Aorta (tissue), 5 donors: ENCODE data around the gene ADGRA1. TPM values are rescaled to one million over a fixed set of nuclear protein-coding genes. Genes with fewer than 3 reads are reported as not detected.
"Not testable (repeated sequence)": the region's sequence is repeated elsewhere in the genome, so short reads cannot be mapped to it uniquely, and the experiment has no call there.

Experiments
- ATAC-seq: fragments of 200-7000 bp; cut with Tn5 transposase; one replicate; pipeline ENCODE4 v1.9.1; 2022; ENCODE audit warnings: moderate library complexity; ENCODE audit not compliant: low FRiP score
- DNase-seq, 2 donors: peaks; one replicate each; pipeline ENCODE4 v3.0.0-alpha.2; 2020
- H3K27ac ChIP-seq, 2 donors: one replicate each; pipeline ENCODE4 v1.5.1; 2013; ENCODE audit warnings: low read length in 2 of 2, mild to moderate bottlenecking in 2 of 2, moderate library complexity in 2 of 2, control low read depth in 1 of 2, inconsistent platforms in 1 of 2, low read depth in 1 of 2
- H3K27me3 ChIP-seq, 2 donors: one replicate each; pipeline ENCODE4 v1.6.1; 2013; ENCODE audit warnings: control low read depth in 1 of 2, low read length in 1 of 2, mild to moderate bottlenecking in 1 of 2, moderate library complexity in 1 of 2; ENCODE audit not compliant: insufficient read depth in 2 of 2, control insufficient read depth in 1 of 2
- H3K36me3 ChIP-seq, 2 donors: one replicate each; pipeline ENCODE4 v1.6.1; 2013; ENCODE audit warnings: control low read depth in 1 of 2, low read length in 1 of 2, mild to moderate bottlenecking in 1 of 2; ENCODE audit not compliant: insufficient read depth in 2 of 2, control insufficient read depth in 1 of 2
- H3K4me1 ChIP-seq, 2 donors: one replicate each; pipeline ENCODE4 v1.6.1; 2013; ENCODE audit warnings: low read length in 2 of 2, control low read depth in 1 of 2, mild to moderate bottlenecking in 1 of 2, moderate library complexity in 1 of 2; ENCODE audit not compliant: insufficient read depth in 2 of 2, control insufficient read depth in 1 of 2
- H3K4me3 ChIP-seq, 2 donors: one replicate each; pipeline ENCODE4 v1.5.1; 2013; ENCODE audit warnings: low read length in 2 of 2, control low read depth in 1 of 2, mild to moderate bottlenecking in 1 of 2
- H3K9me3 ChIP-seq: one replicate; pipeline ENCODE4 v1.6.1; 2013; ENCODE audit warnings: mild to moderate bottlenecking, low read length; ENCODE audit not compliant: control insufficient read depth
- WGBS, 2 donors: extraction: QIAGEN DNeasy Blood & Tissue Kit; methylation state at CpG; one replicate each; pipeline ENCODE4 v1.1.7; 2013; 5-methylcytosine and 5-hydroxymethylcytosine counted together
- intact Hi-C, 2 donors: fragments of 100-400 bp; cut with DNase I; formaldehyde crosslinking; loops; one replicate each; pipeline versions ENCODE4 v1.14.2 to v1.15.0; 2022
- polyA plus RNA-seq, 2 donors: library from polyadenylated mRNA; stranded (reverse); fragments of 200-250 nt; gene quantifications; one replicate each; pipeline ENCODE4 v1.2.3, GENCODE V29; 2013
- total RNA-seq, 2 donors: library from RNA; stranded (reverse); fragmentation: NEBNext Ultra II Directional; extraction: Animal tissue kit (Norgen Biotek cat#: 25700); gene quantifications; one replicate each; pipeline ENCODE4 v1.2.1, GENCODE V29; 2021
- donor health status: healthy with polysubstance abuse.
- donor health status: Bipolar disorder and iron deficiency.
- donor health status: DM: no; HTN: no; CAD: no.
- donor health status: DM: no; HTN: no; CAD: no.
- donor health status: DM: yes; HTN: yes; CAD: no.

ADGRA1 gene
- total and polyA plus RNA-seq, 4 donors: 0.20 TPM; not detected in 3

DNA sequence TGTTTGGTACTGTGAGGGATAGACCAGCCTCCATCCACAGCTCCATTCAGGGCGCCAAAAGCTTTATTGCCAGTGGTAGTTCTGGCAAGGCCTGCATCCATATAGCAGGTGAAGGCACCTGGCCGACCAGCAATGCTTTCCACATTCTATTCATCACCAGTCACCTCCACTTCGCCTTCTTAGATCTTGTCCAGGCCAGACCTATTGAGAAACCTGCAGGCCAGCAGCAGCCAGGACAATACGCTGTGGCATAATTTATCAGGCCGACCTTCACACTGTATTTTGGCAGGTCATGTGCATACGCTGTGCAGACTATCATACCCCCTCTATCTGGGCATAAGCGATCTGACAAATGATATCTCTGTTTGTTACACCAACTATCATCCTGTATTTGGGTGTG, 57.0 kb downstream of the ADGRA1 start:
- no peaks in the 10 kb centered on the region for H3K27me3 ChIP-seq
- peak in 1 of 2 donors; percentile 19 for DNase-seq
- intact Hi-C loops: no loop called here

DNA sequence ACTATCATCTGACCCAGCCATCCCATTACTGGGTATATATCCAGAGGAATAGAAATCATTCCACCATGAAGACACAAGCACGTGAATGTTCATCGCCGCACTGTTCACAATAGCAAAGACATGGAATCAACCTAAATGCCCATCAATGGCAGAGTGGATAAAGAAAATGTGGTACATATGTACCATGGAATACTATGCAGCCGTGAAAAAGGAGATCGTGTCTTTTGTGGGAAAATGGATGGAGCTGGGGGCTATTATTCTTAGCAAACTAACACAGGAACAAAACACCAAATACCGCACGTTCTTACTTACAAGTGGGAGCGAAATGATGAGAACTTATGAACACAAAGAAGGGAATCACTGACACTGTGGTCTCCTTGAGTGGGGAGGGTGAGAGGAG, 62.5 kb downstream of the ADGRA1 start:
- H3K27ac ChIP-seq: no peak overlapping the region
- H3K4me1 ChIP-seq: no peaks in the 10 kb centered on the region
- ATAC-seq: no peak
- WGBS, 2 donors: 94 to 95% methylated on average over 8 of the region's 8 CpGs
- H3K36me3 ChIP-seq: no peaks in the 10 kb centered on the region
- peaks cover 1% of the 10 kb centered on the region for H3K9me3 ChIP-seq
- no peak overlapping the region for H3K4me3 ChIP-seq
- H3K27me3 ChIP-seq: no peaks in the 10 kb centered on the region
- DNase-seq: no peak
- intact Hi-C loops: no loop called here

More for the DNA sequence above, 57.0 kb downstream of the ADGRA1 start:
- Histone ChIP-seq H3K9me3 (peaks cover 1% of the 10 kb centered on the region), H3K36me3 (no peaks in the 10 kb centered on the region), H3K4me1 (no peaks in the 10 kb centered on the region), H3K4me3 (no peak overlapping the region), H3K27ac (no peak overlapping the region)
- WGBS, 2 donors: 90 to 94% methylated on average over 7 of the region's 7 CpGs
- no peak for ATAC-seq

DNA sequence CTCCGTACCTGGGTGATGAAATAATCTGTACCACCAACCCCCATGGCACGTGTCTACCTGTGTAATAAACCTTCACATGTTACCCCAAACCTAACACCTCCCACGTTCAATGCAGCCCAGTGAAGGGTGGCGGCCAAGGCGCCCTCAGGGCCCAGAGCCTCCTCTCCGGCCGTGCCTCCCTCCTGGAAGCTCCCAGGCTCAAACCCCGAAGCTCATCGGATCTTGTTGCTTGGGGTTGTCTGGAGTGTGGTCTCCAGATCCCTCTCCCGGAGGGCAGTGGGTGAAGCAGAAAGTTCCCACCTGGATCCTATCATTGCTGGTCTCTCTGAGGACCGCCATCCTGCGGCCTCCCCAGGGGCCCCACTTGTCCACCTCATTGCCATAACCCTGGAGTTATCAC, 62.9 kb downstream of the ADGRA1 start:
- intact Hi-C loops: no loop called here

DNA sequence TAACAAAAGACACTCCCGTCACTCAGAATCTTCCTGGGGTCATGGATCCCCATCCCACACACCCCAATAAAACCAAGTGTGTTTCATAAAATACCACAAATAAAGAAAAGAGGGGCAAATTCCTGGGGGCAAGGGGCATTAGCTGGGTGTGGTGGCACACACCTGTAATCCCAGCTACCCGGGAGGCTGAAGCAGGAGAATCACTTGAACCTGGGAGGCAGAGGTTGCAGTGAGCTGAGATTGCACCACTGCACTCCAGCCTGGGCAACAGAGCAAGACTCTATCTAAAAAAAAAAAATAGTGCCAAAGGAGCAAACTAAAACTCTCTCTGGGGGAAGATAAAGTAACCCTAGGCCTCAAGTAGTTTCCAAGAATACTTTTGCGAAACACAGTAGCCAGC, 63.3 kb downstream of the ADGRA1 start:
- H3K9me3 ChIP-seq, DNase-seq, H3K36me3 ChIP-seq, H3K4me3 ChIP-seq, H3K27ac ChIP-seq, H3K27me3 ChIP-seq, intact Hi-C loops, H3K4me1 ChIP-seq, ATAC-seq: not testable (repeated sequence)
- WGBS, 2 donors: 80 to 87% methylated on average over 3 of the region's 3 CpGs

More for the DNA sequence above, 62.9 kb downstream of the ADGRA1 start:
- ATAC-seq (no peak), DNase-seq (peak in 1 of 2 donors; percentile 19)
- Histone ChIP-seq H3K9me3 (peaks cover 1% of the 10 kb centered on the region), H3K27me3 (no peaks in the 10 kb centered on the region), H3K4me3 (no peak overlapping the region), H3K4me1 (no peaks in the 10 kb centered on the region), H3K36me3 (no peaks in the 10 kb centered on the region), H3K27ac (no peak overlapping the region)
- WGBS, 2 donors: 85 to 88% methylated on average over 12 of the region's 12 CpGs

DNA sequence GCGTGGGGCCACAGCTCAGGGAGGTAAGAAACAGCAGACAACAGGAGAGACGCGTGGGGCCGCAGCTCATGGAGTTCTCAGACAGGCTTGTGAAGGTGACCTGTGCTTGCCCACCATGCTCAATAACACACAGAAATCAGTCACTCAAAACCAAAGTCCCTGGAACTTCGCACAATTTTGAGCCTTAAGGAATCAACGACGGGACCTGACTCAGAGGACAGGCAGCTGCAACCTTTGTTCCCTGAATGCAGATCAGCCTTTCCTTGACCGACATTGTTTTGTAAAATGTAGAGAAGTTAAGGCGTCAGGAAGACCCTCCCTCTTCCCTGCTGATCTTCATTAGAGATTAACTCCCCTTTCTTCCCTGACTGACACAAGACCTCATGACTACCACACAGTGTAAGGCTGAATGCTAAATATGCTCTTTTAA, 63.8 kb downstream of the ADGRA1 start:
- no peak for DNase-seq
- Histone ChIP-seq H3K27me3 (no peaks in the 10 kb centered on the region), H3K36me3 (no peaks in the 10 kb centered on the region), H3K4me3 (no peak overlapping the region), H3K9me3 (peaks cover 1% of the 10 kb centered on the region), H3K27ac (no peak overlapping the region), H3K4me1 (no peaks in the 10 kb centered on the region)
- ATAC-seq: no peak
- 22 to 25% methylated on average over 9 of the region's 9 CpGs for WGBS, 2 donors
- intact Hi-C loops: no loop called here

DNA sequence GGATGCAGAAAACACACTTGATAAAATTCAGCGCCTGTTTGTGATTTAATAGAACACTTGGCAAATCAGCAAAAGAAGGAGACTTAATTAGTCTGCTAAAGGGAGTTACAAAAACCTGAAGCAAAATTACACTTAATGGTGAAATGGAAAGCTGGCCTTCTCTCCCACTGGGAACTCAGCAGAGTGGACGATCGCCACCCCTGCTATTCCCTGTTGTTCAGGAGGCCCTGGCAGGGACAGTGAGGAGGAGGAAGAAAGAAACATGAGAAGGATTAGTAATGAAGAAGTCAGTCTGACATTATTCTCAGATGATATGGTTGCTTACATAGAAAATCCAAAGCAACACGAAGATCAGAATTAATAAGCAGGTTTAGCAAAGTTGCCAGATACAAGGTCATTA, 66.7 kb downstream of the ADGRA1 start:
- intact Hi-C loops: no loop called here

DNA sequence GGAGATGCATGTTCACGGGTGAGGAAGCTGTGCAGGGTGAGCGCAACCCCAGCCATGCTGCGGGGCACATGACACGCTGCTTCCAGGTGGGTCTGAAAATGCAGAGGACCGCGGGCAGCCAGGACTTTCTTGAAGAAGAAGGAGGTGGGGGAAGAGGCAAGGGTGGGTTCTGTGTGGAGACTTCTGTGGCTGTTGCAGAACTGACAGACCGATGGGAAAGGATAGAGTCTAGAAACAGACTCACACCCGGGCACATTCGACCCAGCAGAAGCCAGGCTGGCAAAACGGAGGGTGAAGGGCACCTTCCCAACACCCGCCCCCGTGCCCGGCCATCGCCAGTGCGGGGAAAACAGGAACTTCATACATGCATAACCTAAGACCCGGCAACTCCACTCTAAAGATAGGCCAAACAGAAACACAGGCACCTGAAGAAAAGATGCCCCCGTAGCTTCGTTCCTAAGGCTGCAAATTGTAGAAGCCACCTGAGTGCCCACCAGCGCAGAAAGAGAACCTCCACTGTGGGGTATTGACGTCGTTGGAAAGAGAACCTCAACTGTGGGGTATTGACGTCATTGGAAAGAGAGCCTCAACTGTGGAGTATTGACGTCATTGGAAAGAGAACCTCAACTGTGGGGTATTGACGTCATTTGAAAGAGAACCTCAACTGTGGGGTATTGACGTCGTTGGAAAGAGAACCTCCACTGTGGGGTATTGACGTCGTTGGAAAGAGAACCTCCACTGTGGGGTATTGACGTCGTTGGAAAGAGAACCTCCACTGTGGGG, 67.5 kb downstream of the ADGRA1 start:
- 88 to 89% methylated on average over 30 of the region's 30 CpGs for WGBS, 2 donors
- no peak for DNase-seq

More for the DNA sequence above, 66.7 kb downstream of the ADGRA1 start:
- no peak overlapping the region for H3K4me3 ChIP-seq
- no peaks in the 10 kb centered on the region for H3K36me3 ChIP-seq
- no peak overlapping the region for H3K27ac ChIP-seq
- no peaks in the 10 kb centered on the region for H3K27me3 ChIP-seq
- ATAC-seq: no peak
- H3K9me3 ChIP-seq: no peaks in the 10 kb centered on the region
- DNase-seq: no peak
- WGBS, 2 donors: 72 to 85% methylated on average over 4 of the region's 4 CpGs
- no peaks in the 10 kb centered on the region for H3K4me1 ChIP-seq

DNA sequence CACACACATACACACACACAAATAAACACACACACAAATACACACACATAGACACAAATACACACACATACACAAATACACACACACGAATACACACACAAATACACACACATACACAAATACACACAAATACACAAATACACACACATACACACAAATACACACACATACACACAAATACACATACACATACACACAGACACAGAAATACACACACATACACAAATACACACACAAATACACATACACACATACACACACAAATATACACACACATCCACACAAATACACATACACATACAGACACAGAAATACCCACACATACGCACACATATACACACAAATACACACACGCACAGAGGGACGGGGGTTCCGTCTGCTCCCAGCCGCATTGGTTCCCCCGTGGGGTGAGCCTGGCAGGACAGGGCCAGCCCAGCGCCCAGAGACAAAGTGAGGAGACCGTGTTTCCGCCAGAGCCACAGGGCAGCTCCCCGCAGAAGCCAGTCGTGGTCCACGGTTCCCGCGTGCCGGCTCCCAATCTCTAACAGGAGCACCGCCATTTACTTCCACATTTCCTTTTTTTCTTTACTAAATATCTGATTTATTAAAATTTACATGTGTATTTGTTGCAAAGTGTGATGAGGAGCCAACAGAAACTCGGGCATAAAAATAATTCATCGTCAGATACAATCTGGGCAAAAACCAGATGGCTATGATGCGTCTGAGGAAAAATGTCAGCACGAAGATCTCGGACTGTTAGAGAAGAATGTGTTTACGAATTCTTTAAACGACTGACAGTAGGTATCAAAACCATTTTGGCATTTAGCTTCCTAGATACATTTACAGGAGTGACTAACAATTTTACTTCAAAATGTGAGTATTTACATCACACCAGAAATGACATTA, 69.2 kb downstream of the ADGRA1 start:
- no peak overlapping the region for H3K4me3 ChIP-seq
- no peak for ATAC-seq
- no peak overlapping the region for H3K27ac ChIP-seq
- no peaks in the 10 kb centered on the region for H3K27me3 ChIP-seq
- DNase-seq: no peak
- no peaks in the 10 kb centered on the region for H3K4me1 ChIP-seq
- no peaks in the 10 kb centered on the region for H3K9me3 ChIP-seq
- 60 to 67% methylated on average over 24 of the region's 24 CpGs for WGBS, 2 donors
- intact Hi-C loops: no loop called here
- H3K36me3 ChIP-seq: no peaks in the 10 kb centered on the region

More for the DNA sequence above, 67.5 kb downstream of the ADGRA1 start:
- no peak for ATAC-seq
- intact Hi-C loops: no loop called here
- Histone ChIP-seq H3K27ac (no peak overlapping the region), H3K27me3 (no peaks in the 10 kb centered on the region), H3K36me3 (no peaks in the 10 kb centered on the region), H3K4me3 (no peak overlapping the region), H3K9me3 (no peaks in the 10 kb centered on the region), H3K4me1 (no peaks in the 10 kb centered on the region)
